DND-41 (cell line): ENCODE results near the gene PPP1R13B.

ENCODE experiments used
- ATAC-seq: fragments of 200-7000 bp; cut with Tn5 transposase; 3 replicates; pipeline ENCODE4 v1.9.1; 2021; ENCODE audit warnings: low read depth; ENCODE audit not compliant: insufficient read depth
- DNase-seq: peaks from one replicate; pipeline ENCODE4 v3.0.0-alpha.2; 2020
- H2AFZ ChIP-seq: 2 replicates; pipeline ENCODE4 v1.6.0; 2012; ENCODE audit warnings: low read depth, low read length
- H3K27ac ChIP-seq: 2 replicates; pipeline ENCODE4 v1.5.1; 2012; ENCODE audit warnings: low read length, inconsistent platforms
- H3K27me3 ChIP-seq: fragments of 200-600 bp; sonication (generic); 2 replicates; pipeline ENCODE4 v1.6.0; 2012; ENCODE audit warnings: low read length, mild to moderate bottlenecking, inconsistent platforms; ENCODE audit not compliant: insufficient read depth, poor library complexity
- H3K36me3 ChIP-seq: 2 replicates; pipeline ENCODE4 v1.5.1; 2012; ENCODE audit warnings: low read length, inconsistent platforms; ENCODE audit not compliant: insufficient read depth
- H3K4me1 ChIP-seq: 2 replicates; pipeline ENCODE4 v1.5.1; 2012; ENCODE audit warnings: mild to moderate bottlenecking, low read length; ENCODE audit not compliant: insufficient read depth
- H3K4me2 ChIP-seq: 2 replicates; pipeline ENCODE4 v1.6.0; 2012; ENCODE audit warnings: mild to moderate bottlenecking, moderate library complexity, low read length, inconsistent platforms; ENCODE audit not compliant: insufficient read depth
- H3K4me3 ChIP-seq, 2 experiments: fragments of 200-600 bp in 1 of 2; shearing (Covaris generic) in 1 of 2; 2 replicates each; pipeline ENCODE4 v1.5.1; 2012 to 2016; ENCODE audit warnings: inconsistent platforms in 2 of 2, low read length in 2 of 2, mild to moderate bottlenecking in 2 of 2, low read depth in 1 of 2, moderate library complexity in 1 of 2
- H3K79me2 ChIP-seq: 2 replicates; pipeline ENCODE4 v1.6.0; 2012; ENCODE audit warnings: low read length, inconsistent platforms; ENCODE audit not compliant: insufficient read depth
- H3K9ac ChIP-seq: 2 replicates; pipeline ENCODE4 v1.6.0; 2012; ENCODE audit warnings: low read depth, mild to moderate bottlenecking, inconsistent platforms, low read length, moderate library complexity
- H3K9me3 ChIP-seq: 2 replicates; pipeline ENCODE4 v1.5.1; 2012; ENCODE audit warnings: low read length, moderate library complexity, mild to moderate bottlenecking, inconsistent platforms; ENCODE audit not compliant: insufficient read depth, severe bottlenecking
- H4K20me1 ChIP-seq: 2 replicates; pipeline ENCODE4 v1.6.0; 2012; ENCODE audit warnings: low read length; ENCODE audit not compliant: insufficient read depth
- CTCF ChIP-seq: IDR thresholded peaks from 2 replicates; pipeline ENCODE4 v1.5.1; 2012; ENCODE audit warnings: borderline replicate concordance, low read length, moderate library complexity, mild to moderate bottlenecking; ENCODE audit not compliant: poor library complexity, severe bottlenecking; ENCODE audit errors: extremely low read depth
- EZH2 ChIP-seq: IDR thresholded peaks from 3 replicates; pipeline ENCODE4 v1.6.1; 2012; ENCODE audit warnings: borderline replicate concordance, low read depth, mild to moderate bottlenecking, moderate library complexity, low read length, inconsistent platforms; ENCODE audit not compliant: severe bottlenecking

Gene PPP1R13B

GRCh38 chr14:103708750-103709187 lies 138.6 kb downstream of the PPP1R13B start:
- Histone ChIP-seq H3K4me3 (no peak overlapping the region), H3K27me3 (no peaks in the 10 kb centered on the region), H4K20me1 (peaks cover 68% of the 10 kb centered on the region), H3K9me3 (no peaks in the 10 kb centered on the region), H3K9ac (no peak overlapping the region), H3K4me2 (no peak overlapping the region), H3K27ac (no peak overlapping the region), H3K79me2 (peaks cover 43% of the 10 kb centered on the region), H2AFZ (no peak overlapping the region), H3K4me1 (peaks cover 28% of the 10 kb centered on the region), H3K36me3 (peaks cover 93% of the 10 kb centered on the region)
- TF ChIP-seq EZH2 (no peak), CTCF (no peak)
- no peak for ATAC-seq
- DNase-seq = no peak

GRCh38 chr14:103707329-103708263 lies 139.8 kb downstream of the PPP1R13B start:
- H3K27ac ChIP-seq = no peak overlapping the region
- H3K36me3 ChIP-seq = peaks cover 93% of the 10 kb centered on the region
- H3K9me3 ChIP-seq = no peaks in the 10 kb centered on the region
- H3K9ac ChIP-seq = no peak overlapping the region
- H3K79me2 ChIP-seq = peaks cover 31% of the 10 kb centered on the region
- ATAC-seq (peak; percentile 6; the same call in 1 of the 3 replicates), DNase-seq (no peak)
- TF ChIP-seq CTCF (no peak), EZH2 (no peak)
- no peak overlapping the region for H3K4me3 ChIP-seq
- no peaks in the 10 kb centered on the region for H3K27me3 ChIP-seq
- no peak overlapping the region for H3K4me2 ChIP-seq
- H4K20me1 ChIP-seq = peaks cover 62% of the 10 kb centered on the region
- H3K4me1 ChIP-seq = peaks cover 17% of the 10 kb centered on the region
- H2AFZ ChIP-seq = no peak overlapping the region

- no peak overlapping the region for H3K4me2 ChIP-seq
- H3K36me3 ChIP-seq = peaks cover 93% of the 10 kb centered on the region
- no peak overlapping the region for H3K4me3 ChIP-seq
- no peak overlapping the region for H2AFZ ChIP-seq
- no peak for DNase-seq
- peaks cover 8% of the 10 kb centered on the region for H3K4me1 ChIP-seq
- no peak overlapping the region for H3K9ac ChIP-seq
- no peaks in the 10 kb centered on the region for H3K9me3 ChIP-seq
- peaks cover 24% of the 10 kb centered on the region for H3K79me2 ChIP-seq
- no peak overlapping the region for H3K27ac ChIP-seq
- H4K20me1 ChIP-seq = peaks cover 62% of the 10 kb centered on the region
- TF ChIP-seq EZH2 (no peak), CTCF (no peak)
- H3K27me3 ChIP-seq = no peaks in the 10 kb centered on the region
- no peak for ATAC-seq
Measured at GRCh38 chr14:103706551-103707328, 140.6 kb downstream of the PPP1R13B start.
